ENCODE data around the gene ADAMTS15. TPM values are rescaled to one million over a fixed set of nuclear protein-coding genes. Genes with fewer than 3 reads are reported as not detected.

Gene ADAMTS15
- total RNA-seq, 6 experiments from 2014 or later: 0.19 to 1.1 (median 0.31) TPM; not detected in 1

DNA sequence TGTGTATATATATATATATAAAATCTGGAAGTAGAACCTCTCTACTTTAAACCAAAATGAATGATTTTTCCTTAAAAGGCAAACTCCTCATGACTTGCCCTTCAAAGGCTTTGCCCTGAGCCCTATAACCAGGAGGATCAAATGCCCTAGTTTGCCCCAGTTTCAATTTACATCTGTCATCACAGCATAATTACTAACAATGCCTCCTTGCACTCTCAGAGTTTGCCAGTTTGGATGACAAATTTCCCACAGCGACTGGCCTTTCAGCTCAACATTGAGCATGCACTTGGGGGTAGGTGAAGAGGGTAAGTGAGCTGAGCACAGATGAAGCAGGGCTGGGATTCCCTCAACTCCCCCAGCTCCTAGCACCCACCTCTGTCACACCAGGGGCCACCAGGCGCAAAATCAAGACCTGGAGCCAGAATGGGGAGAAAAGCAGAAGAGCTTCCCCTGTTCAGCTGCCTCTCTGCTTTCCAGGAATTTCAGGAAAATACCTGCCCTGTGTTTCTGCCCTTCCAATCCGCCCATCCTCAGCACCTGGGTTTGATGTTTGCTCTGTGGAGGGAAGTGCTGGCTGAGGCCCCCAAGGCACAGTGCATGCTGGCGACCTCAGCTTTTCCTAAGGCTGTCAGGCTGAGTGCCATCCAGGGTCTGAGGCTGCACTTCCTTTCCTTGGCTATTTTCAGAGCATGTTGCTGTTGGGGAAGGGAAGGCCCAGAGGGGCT, 67.5 kb downstream of the ADAMTS15 start:
- Histone ChIP-seq H3K27ac (no peak overlapping the region), H3K27me3 (no peaks in the 10 kb centered on the region), H3K4me1 (no peaks in the 10 kb centered on the region), H3K4me3 (no peak overlapping the region), H3K36me3 (no peaks in the 10 kb centered on the region), H3K9me3 (no peaks in the 10 kb centered on the region)
- DNase-seq: no peak
- intact Hi-C loops (cut with DNase I): no loop called here
- no peak for ATAC-seq
- WGBS (ENCODE audit: insufficient coverage, low coverage, low lambda C conversion rate, missing lambda C conversion rate): 65% methylated on average over 2 of the region's 4 CpGs
- TF ChIP-seq, protein P1, sequence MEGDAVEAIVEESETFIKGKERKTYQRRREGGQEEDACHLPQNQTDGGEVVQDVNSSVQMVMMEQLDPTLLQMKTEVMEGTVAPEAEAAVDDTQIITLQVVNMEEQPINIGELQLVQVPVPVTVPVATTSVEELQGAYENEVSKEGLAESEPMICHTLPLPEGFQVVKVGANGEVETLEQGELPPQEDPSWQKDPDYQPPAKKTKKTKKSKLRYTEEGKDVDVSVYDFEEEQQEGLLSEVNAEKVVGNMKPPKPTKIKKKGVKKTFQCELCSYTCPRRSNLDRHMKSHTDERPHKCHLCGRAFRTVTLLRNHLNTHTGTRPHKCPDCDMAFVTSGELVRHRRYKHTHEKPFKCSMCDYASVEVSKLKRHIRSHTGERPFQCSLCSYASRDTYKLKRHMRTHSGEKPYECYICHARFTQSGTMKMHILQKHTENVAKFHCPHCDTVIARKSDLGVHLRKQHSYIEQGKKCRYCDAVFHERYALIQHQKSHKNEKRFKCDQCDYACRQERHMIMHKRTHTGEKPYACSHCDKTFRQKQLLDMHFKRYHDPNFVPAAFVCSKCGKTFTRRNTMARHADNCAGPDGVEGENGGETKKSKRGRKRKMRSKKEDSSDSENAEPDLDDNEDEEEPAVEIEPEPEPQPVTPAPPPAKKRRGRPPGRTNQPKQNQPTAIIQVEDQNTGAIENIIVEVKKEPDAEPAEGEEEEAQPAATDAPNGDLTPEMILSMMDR (IDR thresholded peaks at IDR 0.05): no peak
- no peak for TF ChIP-seq POLR2A (IDR thresholded peaks at IDR 0.05)

DNA sequence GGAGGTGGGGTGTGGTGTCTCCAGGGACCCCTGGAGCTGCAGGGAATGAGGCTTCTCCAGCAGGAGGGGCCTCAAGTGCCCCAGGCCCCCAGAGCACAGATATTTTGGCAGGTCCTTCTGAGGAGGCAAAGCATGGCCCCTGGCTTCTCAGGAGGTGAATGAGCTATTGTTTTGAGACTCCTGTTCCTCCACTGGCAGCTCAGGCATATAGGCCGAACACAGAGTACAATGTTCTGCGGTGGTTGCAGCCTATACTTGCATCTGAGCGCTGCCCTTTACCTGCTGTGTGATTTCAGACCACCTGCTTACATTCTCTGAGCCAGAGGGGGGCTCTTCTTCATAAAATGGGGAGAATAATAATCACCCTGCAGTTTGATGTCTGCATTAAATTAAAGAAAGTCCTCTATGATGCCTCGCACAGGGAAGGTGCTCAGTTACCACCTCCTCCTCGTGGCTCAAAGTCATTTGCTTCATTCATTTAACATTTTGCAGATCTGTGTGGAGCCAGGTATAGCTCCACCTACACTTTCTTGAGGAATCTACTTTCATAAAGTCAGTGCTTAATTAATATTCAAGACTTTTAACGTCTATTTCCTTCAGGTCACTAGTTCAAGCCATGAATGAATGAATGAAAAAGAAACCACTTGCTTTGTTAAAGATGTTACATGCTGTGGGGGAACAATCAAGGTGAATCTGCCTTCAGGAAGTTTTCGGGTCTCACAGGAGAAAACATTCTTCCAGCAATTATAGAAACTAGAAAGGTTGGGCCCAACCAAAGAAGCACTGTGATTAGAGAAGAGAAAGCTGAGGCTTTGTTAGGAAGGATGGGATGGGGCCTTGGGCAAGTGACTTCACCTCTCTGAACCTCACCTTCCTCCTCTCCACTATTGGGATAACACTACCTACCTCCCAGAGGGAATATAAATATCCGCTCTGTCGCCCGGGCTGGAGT, 68.4 kb downstream of the ADAMTS15 start:
- intact Hi-C loops (cut with DNase I): no loop called here
- Histone ChIP-seq H3K36me3 (no peaks in the 10 kb centered on the region), H3K9me3 (no peaks in the 10 kb centered on the region), H3K4me3 (no peak overlapping the region), H3K4me1 (no peaks in the 10 kb centered on the region), H3K27ac (no peak overlapping the region), H3K27me3 (no peaks in the 10 kb centered on the region)
- ATAC-seq (no peak), DNase-seq (no peak)
- WGBS (ENCODE audit: insufficient coverage, low coverage, low lambda C conversion rate, missing lambda C conversion rate): 65% methylated on average over 7 of the region's 10 CpGs
- TF ChIP-seq, protein P1 (IDR thresholded peaks at IDR 0.05): no peak
- TF ChIP-seq POLR2A (IDR thresholded peaks at IDR 0.05): no peak

DNA sequence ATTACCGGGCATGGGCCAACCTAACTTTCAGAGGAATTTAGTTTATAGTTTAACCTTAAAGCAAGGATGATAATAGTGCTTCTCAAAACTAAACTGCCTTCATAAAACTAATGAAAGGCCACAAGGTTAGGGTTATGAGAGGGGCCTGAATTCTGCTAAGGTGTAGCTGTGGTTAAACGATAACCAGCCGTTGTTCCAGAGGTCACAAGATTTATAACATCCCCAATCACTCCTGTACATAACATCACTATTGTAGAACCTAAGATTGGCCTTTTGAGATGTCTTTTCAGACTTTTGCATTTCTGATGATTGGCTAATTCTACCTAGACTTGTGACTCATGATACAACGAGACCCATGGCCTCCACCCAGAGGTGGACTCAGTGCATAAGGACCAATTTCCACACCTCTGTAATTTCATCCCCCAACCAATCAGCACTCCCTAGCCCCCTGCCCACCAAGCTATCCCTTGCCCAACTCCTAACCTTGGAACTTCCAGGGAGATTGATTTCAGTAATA, 69.8 kb downstream of the ADAMTS15 start:
- intact Hi-C loops (cut with DNase I): no loop called here
- no peaks in the 10 kb centered on the region for H3K9me3 ChIP-seq
- no peaks in the 10 kb centered on the region for H3K36me3 ChIP-seq
- H3K27ac ChIP-seq: no peak overlapping the region
- no peak overlapping the region for H3K4me3 ChIP-seq
- TF ChIP-seq, protein P1 (IDR thresholded peaks at IDR 0.05): no peak
- TF ChIP-seq POLR2A (IDR thresholded peaks at IDR 0.05): no peak
- DNase-seq (no peak), ATAC-seq (no peak)
- H3K27me3 ChIP-seq: no peaks in the 10 kb centered on the region
- WGBS (ENCODE audit: insufficient coverage, low coverage, low lambda C conversion rate, missing lambda C conversion rate): 59% methylated on average over 4 of the region's 4 CpGs
- H3K4me1 ChIP-seq: no peaks in the 10 kb centered on the region

DNA sequence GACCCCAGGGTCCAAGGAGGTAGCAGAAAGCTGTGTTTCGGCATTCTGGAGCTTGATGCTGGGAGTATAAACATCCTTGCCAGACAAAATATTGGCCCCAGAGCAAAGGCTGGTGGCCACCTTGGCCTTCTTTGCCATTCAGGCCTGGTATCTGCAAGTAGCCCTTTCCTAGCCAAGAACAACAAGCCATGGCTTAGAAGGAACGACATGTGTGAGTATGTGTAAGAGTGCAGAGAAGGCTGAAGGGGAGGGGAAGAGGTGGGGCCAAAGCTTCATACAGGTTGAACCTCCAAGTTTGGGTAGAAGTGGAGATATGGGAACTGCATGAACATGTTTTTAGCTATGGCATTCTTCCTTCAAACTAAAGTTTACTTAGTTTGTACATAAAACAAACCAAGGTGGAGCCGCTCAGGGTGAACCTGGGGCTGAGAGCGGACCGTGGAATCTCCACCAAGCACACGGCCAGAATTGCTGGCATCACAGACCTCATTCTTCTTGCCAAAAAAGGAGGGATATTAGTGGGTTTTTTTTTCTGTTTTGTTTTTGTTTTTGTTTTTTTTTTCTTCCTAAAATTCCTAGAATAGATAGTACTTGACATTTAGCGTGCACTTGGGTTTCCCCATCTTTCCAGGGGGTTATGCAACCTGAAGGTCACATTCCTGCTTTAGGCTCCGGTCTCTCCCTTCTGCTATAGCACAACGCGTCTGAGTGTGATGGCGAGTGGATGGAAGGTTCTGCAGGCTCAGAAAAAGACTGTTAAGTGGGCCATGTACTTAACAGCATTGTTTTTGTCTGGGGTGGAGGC, 70.9 kb downstream of the ADAMTS15 start:
- no peak for TF ChIP-seq POLR2A (IDR thresholded peaks at IDR 0.05)
- TF ChIP-seq, protein P1 (IDR thresholded peaks at IDR 0.05): no peak
- intact Hi-C loops (cut with DNase I): no loop called here
- Histone ChIP-seq H3K4me1 (no peaks in the 10 kb centered on the region), H3K9me3 (no peaks in the 10 kb centered on the region), H3K4me3 (no peak overlapping the region), H3K36me3 (no peaks in the 10 kb centered on the region), H3K27me3 (no peaks in the 10 kb centered on the region), H3K27ac (no peak overlapping the region)
- 80% methylated on average over 10 of the region's 11 CpGs for WGBS (ENCODE audit: insufficient coverage, low coverage, low lambda C conversion rate, missing lambda C conversion rate)
- ATAC-seq (no peak), DNase-seq (no peak)
